GM23338 (cell line): ENCODE measurements around the gene SLC39A11. TPM values are rescaled to one million over a fixed set of nuclear protein-coding genes. Genes with fewer than 3 reads are reported as not detected.

Experiments
- EZH2 ChIP-seq: fragments of 200-600 bp; sonication (generic); IDR thresholded peaks from one replicate; pipeline ENCODE4 v1.8.0; 2017; ENCODE audit warnings: antibody characterized with exemption, mild to moderate bottlenecking, low read depth; ENCODE audit not compliant: unreplicated experiment
- ZNF114 ChIP-seq: fragments of 250-450 bp; sonication (Bioruptor Pico); IDR thresholded peaks from 2 replicates; pipeline ENCODE4 v1.5.0; 2020; ENCODE audit warnings: mild to moderate bottlenecking, moderate library complexity
- ZNF462 ChIP-seq: fragments of 250-450 bp; sonication (Bioruptor Pico); IDR thresholded peaks from 2 replicates; pipeline ENCODE4 v1.5.0; 2020; ENCODE audit warnings: mild to moderate bottlenecking, moderate library complexity
- polyA plus RNA-seq: library from polyadenylated mRNA; unstranded; fragments of >200 nt; fragmentation: Nextera tagmentation; extraction: Ambion mirVana; gene quantifications from 2 replicates; pipeline ENCODE4 v1.2.1, GENCODE V29; 2016
- total RNA-seq: library from RNA; depleted of rRNA; stranded (reverse); fragments of >200 nt; shearing (Covaris generic); gene quantifications from 2 replicates; pipeline ENCODE4 v1.2.3, GENCODE V29; 2014
- TF ChIP-seq, protein P1 (sequence below): IDR thresholded peaks from one replicate; pipeline ENCODE4 v1.6.1; 2018; ENCODE audit warnings: antibody characterized with exemption; ENCODE audit not compliant: unreplicated experiment

SLC39A11 gene
- total and polyA plus RNA-seq, 2 experiments from 2014 or later = 10.8 to 18.1 TPM

DNA sequence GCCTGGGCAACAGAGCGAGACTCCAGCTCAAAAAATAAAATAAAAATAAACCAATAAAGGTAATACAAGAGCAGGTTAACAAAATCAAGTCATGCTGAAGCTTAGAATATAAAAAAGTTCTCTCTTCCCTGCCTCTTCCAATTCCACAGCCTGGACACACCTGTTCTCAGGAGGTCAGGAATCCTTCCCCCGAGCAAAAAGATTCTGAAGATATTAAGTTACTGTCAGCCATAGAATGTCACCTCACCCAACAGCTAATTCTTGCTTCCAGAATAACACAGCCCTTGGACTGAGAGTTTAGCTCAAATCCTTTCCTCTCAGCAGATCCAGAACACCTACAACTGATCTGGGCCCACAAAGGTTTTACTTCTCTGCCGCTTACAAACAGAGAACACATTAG lies 27.1 kb downstream of the SLC39A11 start (continued):
- TF ChIP-seq ZNF462 (CRISPR knock-in tag) = no peak
- no peak for TF ChIP-seq EZH2
- TF ChIP-seq ZNF114 (CRISPR knock-in tag) = no peak
- TF ChIP-seq, protein P1, sequence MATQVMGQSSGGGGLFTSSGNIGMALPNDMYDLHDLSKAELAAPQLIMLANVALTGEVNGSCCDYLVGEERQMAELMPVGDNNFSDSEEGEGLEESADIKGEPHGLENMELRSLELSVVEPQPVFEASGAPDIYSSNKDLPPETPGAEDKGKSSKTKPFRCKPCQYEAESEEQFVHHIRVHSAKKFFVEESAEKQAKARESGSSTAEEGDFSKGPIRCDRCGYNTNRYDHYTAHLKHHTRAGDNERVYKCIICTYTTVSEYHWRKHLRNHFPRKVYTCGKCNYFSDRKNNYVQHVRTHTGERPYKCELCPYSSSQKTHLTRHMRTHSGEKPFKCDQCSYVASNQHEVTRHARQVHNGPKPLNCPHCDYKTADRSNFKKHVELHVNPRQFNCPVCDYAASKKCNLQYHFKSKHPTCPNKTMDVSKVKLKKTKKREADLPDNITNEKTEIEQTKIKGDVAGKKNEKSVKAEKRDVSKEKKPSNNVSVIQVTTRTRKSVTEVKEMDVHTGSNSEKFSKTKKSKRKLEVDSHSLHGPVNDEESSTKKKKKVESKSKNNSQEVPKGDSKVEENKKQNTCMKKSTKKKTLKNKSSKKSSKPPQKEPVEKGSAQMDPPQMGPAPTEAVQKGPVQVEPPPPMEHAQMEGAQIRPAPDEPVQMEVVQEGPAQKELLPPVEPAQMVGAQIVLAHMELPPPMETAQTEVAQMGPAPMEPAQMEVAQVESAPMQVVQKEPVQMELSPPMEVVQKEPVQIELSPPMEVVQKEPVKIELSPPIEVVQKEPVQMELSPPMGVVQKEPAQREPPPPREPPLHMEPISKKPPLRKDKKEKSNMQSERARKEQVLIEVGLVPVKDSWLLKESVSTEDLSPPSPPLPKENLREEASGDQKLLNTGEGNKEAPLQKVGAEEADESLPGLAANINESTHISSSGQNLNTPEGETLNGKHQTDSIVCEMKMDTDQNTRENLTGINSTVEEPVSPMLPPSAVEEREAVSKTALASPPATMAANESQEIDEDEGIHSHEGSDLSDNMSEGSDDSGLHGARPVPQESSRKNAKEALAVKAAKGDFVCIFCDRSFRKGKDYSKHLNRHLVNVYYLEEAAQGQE = no peak
